HT1080 (cell line): ENCODE measurements around the gene AFF1. TPM values are rescaled to one million over a fixed set of nuclear protein-coding genes. Genes with fewer than 3 reads are reported as not detected.
"Not testable (repeated sequence)": the region's sequence is repeated elsewhere in the genome, so short reads cannot be mapped to it uniquely, and the experiment has no call there.

Experiments used
- DNase-seq: peaks from one replicate; pipeline ENCODE4 v3.0.0-alpha.2; 2015; ENCODE audit warnings: low read depth
- total RNA-seq: library from RNA; depleted of rRNA; stranded (reverse); fragments of >200 nt; shearing (Covaris generic); gene quantifications from 2 replicates; pipeline ENCODE4 v1.2.3, GENCODE V29; 2014

Gene AFF1
- total RNA-seq, 1 experiment from 2014 or later, result 13.5 TPM

DNA sequence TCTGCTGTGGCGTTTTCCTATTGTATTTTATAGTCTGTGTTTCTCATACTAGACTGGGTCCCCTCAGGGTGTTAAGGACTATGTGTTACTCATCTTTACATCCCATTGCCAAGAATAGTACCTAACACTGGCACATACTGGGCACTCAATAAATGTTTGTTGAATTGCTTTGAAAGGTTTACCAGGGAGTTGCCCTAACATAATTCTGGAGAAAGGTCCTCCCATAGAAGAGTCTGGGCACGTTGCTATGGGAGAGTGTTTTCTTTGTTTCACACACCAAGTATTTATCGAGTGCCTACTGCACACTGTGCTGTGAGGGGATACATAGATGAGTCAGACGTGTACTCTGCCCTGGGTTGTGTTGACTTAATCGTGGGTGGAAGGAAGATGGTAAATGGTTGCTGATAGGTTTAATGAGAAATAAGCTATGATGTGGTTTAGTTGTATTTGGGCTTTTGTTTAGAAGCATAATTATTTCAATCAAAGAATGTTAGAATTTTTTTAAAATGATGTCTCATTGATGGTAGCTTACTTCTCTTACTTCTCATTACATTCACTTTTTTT is 42.9 kb downstream of the AFF1 start:
- peak; percentile 85 for DNase-seq

DNA sequence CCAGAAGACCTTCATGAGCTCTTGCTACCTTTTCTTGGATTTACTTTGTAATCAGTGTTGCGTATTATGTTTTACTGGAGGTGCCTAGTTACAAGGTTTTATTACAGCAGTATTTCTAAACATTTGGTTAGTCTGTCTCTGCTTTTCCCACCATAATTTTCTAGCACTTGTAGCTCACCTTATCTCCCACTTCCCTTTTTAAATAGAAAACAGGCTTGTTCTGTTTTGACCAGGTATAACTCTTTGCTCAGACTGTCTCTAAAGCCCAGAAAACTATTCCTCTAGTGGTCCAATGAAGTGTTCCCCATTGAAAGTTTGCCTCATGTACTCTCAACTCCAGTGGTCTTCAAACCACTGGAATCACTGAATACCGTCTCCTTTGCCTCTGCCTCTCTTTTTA is 43.9 kb downstream of the AFF1 start:
- DNase-seq, result no peak

GRCh38 chr4:86980230-86980629 is 45.4 kb downstream of the AFF1 start:
- no peak for DNase-seq

DNA sequence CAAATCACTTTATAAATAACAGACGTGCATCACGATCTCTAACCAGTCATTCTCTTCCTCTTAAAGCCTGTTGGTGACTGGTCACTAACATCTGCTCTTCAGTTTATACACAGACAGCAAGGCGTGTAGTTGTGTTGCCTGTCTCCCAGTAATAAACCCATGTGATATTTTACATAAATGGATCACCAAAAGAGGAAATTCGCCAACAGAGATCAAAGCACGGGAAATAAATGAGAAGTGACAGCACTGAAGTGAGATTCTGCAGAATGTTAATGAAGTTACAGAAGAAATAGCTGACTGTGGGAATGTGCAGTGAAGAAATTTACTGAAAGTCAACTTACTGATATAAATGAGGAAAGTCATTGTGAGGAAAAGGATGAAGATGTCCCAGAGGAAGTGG is 47.0 kb downstream of the AFF1 start:
- no peak for DNase-seq

DNA sequence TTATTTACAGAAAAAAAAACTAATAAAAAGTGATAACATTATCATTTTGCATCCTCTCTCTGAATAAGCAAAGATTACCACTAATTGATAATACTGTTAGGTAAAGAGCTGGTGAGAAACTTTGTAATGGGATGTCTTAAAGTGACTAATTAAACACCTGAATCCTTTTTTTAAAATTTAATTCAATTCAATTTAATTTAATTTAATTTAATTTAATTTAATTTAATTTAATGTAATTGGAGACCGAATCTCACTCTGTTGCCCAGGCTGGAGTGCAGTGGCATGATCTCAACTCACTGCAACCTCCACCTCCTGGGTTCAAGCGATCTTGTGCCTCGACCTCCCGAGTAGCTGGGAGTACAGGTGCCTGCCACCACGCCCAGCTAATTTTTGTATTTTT is 51.0 kb downstream of the AFF1 start:
- not testable (repeated sequence) for DNase-seq

DNA sequence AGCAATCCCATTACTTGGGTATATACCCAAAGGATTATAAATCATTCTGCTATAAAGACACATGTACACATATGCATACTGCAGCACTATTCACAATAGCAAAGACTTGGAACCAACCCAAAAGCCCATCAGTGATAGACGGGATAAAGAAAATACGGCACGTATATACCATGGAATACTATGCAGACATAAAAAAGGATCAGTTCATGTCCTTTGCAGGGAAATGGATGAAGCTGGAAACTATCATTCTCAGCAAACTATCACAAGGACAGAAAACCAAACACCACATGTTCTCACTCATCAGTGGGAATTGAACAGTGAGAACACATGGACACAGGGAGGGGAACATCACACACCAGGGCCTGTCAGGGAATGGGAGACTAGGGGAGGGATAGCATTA is 54.8 kb downstream of the AFF1 start:
- DNase-seq, result not testable (repeated sequence)

DNA sequence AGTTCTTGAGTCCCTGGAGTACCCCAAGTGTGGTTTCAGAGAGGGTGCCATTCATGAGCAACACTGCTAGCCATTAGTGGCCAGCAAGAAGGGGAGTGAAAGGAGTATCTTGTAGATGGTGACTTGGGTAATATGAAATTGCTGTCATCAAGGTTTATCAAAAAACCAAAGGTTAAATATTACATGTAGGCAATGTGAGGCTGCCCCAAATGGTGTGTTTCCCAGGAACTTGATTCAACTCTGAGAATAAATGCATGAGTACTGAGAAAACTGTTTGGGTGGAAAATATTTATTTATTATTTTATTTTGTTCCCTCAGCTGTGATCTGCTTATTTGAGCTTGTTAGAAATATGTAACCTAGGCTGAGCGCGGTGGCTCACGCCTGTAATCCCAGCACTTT is 55.7 kb downstream of the AFF1 start:
- no peak for DNase-seq

- no peak for DNase-seq
Measured at GRCh38 chr4:86991994-86992393, 57.2 kb downstream of the AFF1 start.

DNA sequence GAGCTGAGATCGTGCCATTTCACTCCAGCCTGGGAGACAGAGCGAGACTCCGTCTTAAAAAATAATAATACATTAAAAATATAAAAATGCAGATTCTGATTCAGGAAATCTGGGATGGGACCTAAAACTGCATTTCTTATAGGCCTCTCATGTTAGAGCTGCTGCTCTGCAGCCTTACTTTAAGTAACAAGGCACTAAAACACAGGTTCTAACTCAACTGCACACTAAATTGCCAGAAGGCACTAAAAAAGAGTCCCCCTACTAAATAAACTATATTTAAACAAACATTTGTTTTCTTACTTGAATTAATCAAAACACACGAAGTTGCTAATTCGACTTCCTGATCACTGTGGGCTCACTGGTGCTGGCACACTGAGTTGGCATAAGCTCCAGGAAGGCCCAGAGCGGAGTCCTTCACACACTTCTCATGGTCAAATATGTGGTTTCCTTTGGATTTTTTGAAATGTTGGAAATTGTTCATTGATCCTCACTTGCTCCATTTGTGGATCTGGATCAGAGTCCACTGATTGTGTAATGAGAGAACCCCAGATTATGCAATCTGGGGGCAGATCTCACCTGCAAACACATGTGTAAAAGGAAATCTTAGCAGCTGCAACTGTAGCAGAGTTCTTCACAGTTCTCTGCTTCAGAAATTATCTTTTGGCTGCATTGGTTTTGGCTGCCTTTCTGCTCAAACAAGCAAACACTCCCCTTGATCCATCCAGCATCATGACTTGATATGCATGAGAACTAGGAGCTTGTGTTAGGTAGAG is 59.3 kb downstream of the AFF1 start:
- DNase-seq, result no peak

- no peak for DNase-seq
Measured at GRCh38 chr4:86994686-86995085, 59.9 kb downstream of the AFF1 start.

DNA sequence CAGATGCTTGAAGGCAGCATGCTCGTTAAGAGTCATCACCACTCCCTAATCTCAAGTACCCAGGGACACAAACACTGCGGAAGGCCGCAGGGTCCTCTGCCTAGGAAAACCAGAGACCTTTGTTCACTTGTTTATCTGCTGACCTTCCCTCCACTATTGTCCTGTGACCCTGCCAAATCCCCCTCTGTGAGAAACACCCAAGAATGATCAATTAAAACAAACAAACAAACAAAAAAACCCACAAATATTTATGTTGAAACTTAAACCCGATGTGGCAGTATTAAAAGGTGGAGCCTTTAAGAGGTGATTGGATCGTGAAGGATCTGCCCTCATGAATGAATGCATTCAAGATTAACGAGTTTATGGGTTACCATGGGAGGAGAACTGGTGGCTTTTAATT is 61.7 kb downstream of the AFF1 start:
- DNase-seq, result not testable (repeated sequence)

- DNase-seq, result no peak
Measured at GRCh38 chr4:86999136-86999643, 64.4 kb downstream of the AFF1 start.

GRCh38 chr4:87002682-87003043 is 67.9 kb downstream of the AFF1 start:
- DNase-seq, result no peak

DNA sequence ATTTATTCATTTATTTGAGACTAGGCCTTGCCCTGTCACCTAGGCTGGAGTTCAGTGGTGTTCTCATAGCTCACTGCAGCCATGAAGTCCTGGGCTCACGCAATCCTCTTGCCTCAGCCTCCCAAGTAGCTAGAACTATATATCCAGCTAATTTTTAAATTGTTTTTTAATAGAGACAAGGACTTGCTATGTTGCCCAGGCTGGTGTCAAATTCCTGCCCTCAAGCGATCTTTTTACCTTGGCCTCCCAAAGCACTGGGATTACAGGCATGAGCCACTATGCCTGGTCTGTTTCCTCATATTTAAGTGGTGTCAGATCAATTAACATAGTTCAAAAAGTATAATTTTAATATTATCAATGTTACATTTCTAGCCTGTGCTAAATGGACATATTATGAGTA is 68.5 kb downstream of the AFF1 start:
- no peak for DNase-seq

GRCh38 chr4:87005369-87005689 is 70.5 kb downstream of the AFF1 start:
- DNase-seq, result peak; percentile 11

DNA sequence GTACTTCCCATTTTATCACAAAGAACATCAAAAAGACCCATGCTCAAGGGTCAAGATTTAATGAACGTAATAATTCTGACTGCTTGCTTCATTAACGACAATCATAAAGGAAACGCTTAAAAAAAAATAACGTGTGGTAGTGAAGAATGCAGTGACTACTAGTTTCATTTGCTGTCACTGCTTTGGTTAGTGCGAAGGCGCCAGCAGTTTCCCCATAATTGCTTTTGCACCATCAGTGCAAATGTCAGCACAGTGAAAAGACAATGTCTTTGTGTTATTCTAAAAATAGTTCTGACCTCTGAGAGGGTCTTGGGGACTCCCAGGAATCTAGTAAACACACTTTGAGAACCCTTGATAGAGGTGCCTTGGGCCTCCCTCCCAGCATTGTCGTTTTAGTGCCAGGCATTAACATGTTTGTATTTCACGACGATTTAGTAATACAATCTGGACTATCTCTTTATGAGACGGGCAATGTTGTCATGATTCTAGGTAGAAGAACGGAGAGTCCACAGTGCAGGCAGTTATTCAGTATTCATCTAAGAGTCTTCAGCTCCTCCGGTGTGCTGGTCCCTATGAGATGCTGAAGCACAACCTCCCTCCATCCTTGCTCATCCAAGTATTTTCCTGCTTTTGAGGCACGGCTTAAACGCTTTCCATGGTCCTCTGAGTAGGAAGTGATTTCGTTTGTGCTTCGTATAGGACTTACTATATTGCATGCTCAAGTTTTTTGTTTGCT is 71.0 kb downstream of the AFF1 start:
- peak; percentile 7 for DNase-seq

- DNase-seq, result no peak
Measured at GRCh38 chr4:87006426-87006675, 71.5 kb downstream of the AFF1 start.

- DNase-seq, result peak; percentile 91
Measured at GRCh38 chr4:87006676-87007527, 72.1 kb downstream of the AFF1 start.

GRCh38 chr4:87007528-87008446 is 73.0 kb downstream of the AFF1 start:
- peak; percentile 23 for DNase-seq

DNA sequence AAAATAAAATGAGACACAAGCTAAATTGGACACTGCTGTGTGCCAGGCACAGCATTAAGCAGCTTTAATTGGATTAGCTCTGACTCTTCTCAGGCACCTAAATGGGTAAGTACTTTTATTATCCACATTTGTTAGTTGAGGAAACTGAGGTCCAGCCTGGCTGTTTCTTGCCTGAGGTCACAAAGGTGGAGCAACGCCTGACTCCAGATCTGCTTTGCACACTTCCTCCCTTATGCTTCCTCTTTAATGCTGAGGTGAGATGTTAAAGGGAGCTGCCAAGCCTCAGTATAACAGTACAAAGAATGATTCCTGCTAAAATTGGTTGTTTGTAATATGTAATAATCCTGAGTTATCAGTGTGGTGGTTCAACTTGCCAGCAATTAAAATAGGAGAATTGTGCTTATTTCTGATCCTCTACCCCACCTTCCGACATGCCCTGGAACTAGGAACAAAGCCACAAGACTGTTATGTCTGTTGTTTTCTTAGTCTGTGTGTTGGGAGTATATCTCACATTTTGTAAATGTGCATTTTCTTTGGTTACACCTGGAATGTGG is 74.4 kb downstream of the AFF1 start:
- no peak for DNase-seq

GRCh38 chr4:87010192-87010591 is 75.4 kb downstream of the AFF1 start:
- no peak for DNase-seq
